HEK293 (cell line): Measurements from ENCODE around the gene EXO5.

ENCODE experiments used
- CTCF ChIA-PET: fragments of 350-600 bp; formaldehyde crosslinking; extraction: SDS; loops from one replicate; lab custom pipeline; 2021; ENCODE audit warnings: antibody characterized with exemption; lab: Yijun Ruan, JAX
- POLR2A ChIA-PET: fragments of 300-600 bp; formaldehyde crosslinking; extraction: SDS; loops from one replicate; lab custom pipeline; 2020; ENCODE audit warnings: antibody characterized with exemption, inconsistent platforms; lab: Yijun Ruan, JAX
- H3K27ac ChIP-seq: fragments of 200-500 bp; sonication (Bioruptor generic); 2 replicates; pipeline ENCODE4 v1.5.1; 2014; ENCODE audit warnings: low read depth, low read length, control low read depth, inconsistent platforms; ENCODE audit errors: extremely low read depth
- H3K36me3 ChIP-seq, 2 experiments: fragments of 200-500 bp in 1 of 2; sonication (Bioruptor generic) in 1 of 2; 1 replicate in 1 of 2; 2 replicates in 1 of 2; pipeline ENCODE4 v1.5.1; 2014 to 2017; ENCODE audit warnings: inconsistent platforms in 2 of 2, low read length in 2 of 2; ENCODE audit not compliant: control insufficient read depth in 2 of 2, insufficient read depth in 1 of 2
- H3K4me1 ChIP-seq: fragments of 200-500 bp; sonication (Bioruptor generic); 2 replicates; pipeline ENCODE4 v1.5.1; 2014; ENCODE audit warnings: mild to moderate bottlenecking, low read length, inconsistent platforms; ENCODE audit not compliant: control insufficient read depth, insufficient read depth
- H3K4me3 ChIP-seq: 2 replicates; pipeline ENCODE4 v1.5.1; 2011; ENCODE audit warnings: low read depth, mild to moderate bottlenecking, control low read depth, low read length, moderate library complexity
- H3K9me3 ChIP-seq: fragments of 200-500 bp; sonication (Bioruptor generic); 2 replicates; pipeline ENCODE4 v1.5.1; 2014; ENCODE audit warnings: low read depth, low read length, inconsistent platforms; ENCODE audit not compliant: control insufficient read depth, insufficient read depth
- AEBP2 ChIP-seq: fragments of 450-650 bp; formaldehyde crosslinking; IDR thresholded peaks from 2 replicates; pipeline ENCODE4 v1.5.1; 2016; ENCODE audit warnings: missing biosample characterization, missing genetic modification characterization, borderline replicate concordance
- ELK4 ChIP-seq: IDR thresholded peaks from 2 replicates; pipeline ENCODE4 v1.6.1; 2011; ENCODE audit warnings: mild to moderate bottlenecking, low read depth, low read length, borderline replicate concordance
- GLIS1 ChIP-seq: fragments of 450-650 bp; formaldehyde crosslinking; IDR thresholded peaks from 2 replicates; pipeline ENCODE4 v1.5.1; 2016; ENCODE audit warnings: missing biosample characterization, missing genetic modification characterization
- HIC1 ChIP-seq: fragments of 450-650 bp; formaldehyde crosslinking; IDR thresholded peaks from 2 replicates; pipeline ENCODE4 v1.5.1; 2016; ENCODE audit warnings: missing biosample characterization, missing genetic modification characterization
- KLF7 ChIP-seq: fragments of 450-650 bp; formaldehyde crosslinking; IDR thresholded peaks from 2 replicates; pipeline ENCODE4 v1.5.1; 2016; ENCODE audit warnings: missing biosample characterization, missing genetic modification characterization, borderline replicate concordance
- OSR2 ChIP-seq: fragments of 450-650 bp; formaldehyde crosslinking; IDR thresholded peaks from 2 replicates; pipeline ENCODE4 v1.5.1; 2016; ENCODE audit warnings: missing biosample characterization, missing genetic modification characterization
- PBX3 ChIP-seq: sonication (generic); formaldehyde crosslinking; IDR thresholded peaks from 2 replicates; pipeline ENCODE4 v1.8.1; 2022; ENCODE audit warnings: mild to moderate bottlenecking, moderate library complexity, missing genetic modification reagents
- WT1 ChIP-seq: fragments of 450-650 bp; formaldehyde crosslinking; IDR thresholded peaks from 2 replicates; pipeline ENCODE4 v1.5.1; 2016; ENCODE audit warnings: missing biosample characterization, missing genetic modification characterization
- ZBTB44 ChIP-seq: fragments of 450-650 bp; IDR thresholded peaks from 2 replicates; pipeline ENCODE4 v1.5.1; 2018; ENCODE audit warnings: missing biosample characterization, mild to moderate bottlenecking, missing genetic modification characterization
- ZFHX2 ChIP-seq: fragments of 450-650 bp; formaldehyde crosslinking; conservative IDR thresholded peaks from 2 replicates; pipeline ENCODE4 v1.5.1; 2016; ENCODE audit warnings: missing biosample characterization, missing genetic modification characterization
- ZNF121 ChIP-seq: fragments of 450-650 bp; formaldehyde crosslinking; IDR thresholded peaks from 2 replicates; pipeline ENCODE4 v1.5.1; 2016; ENCODE audit warnings: missing biosample characterization, missing genetic modification characterization
- ZNF140 ChIP-seq: fragments of 450-650 bp; formaldehyde crosslinking; IDR thresholded peaks from 2 replicates; pipeline ENCODE4 v1.5.1; 2016; ENCODE audit warnings: missing biosample characterization, missing genetic modification characterization
- ZNF16 ChIP-seq: fragments of 450-650 bp; formaldehyde crosslinking; IDR thresholded peaks from 2 replicates; pipeline ENCODE4 v1.5.1; 2016; ENCODE audit warnings: low read depth, missing biosample characterization, missing genetic modification characterization
- ZNF184 ChIP-seq: fragments of 450-650 bp; IDR thresholded peaks from 2 replicates; pipeline ENCODE4 v1.5.1; 2018; ENCODE audit warnings: missing biosample characterization, mild to moderate bottlenecking, missing genetic modification characterization
- ZNF19 ChIP-seq: fragments of 450-650 bp; formaldehyde crosslinking; IDR thresholded peaks from 2 replicates; pipeline ENCODE4; 2016; ENCODE audit warnings: missing biosample characterization, missing genetic modification characterization, low read depth
- ZNF202 ChIP-seq: fragments of 450-650 bp; formaldehyde crosslinking; IDR thresholded peaks from 2 replicates; pipeline ENCODE4 v1.5.1; 2016; ENCODE audit warnings: missing biosample characterization, missing genetic modification characterization, borderline replicate concordance
- ZNF292 ChIP-seq: fragments of 450-650 bp; formaldehyde crosslinking; IDR thresholded peaks from 2 replicates; pipeline ENCODE4 v1.5.1; 2016; ENCODE audit warnings: low read depth, missing biosample characterization, missing genetic modification characterization, borderline replicate concordance
- ZNF433 ChIP-seq: fragments of 450-650 bp; formaldehyde crosslinking; IDR thresholded peaks from 2 replicates; pipeline ENCODE4 v1.5.1; 2016; ENCODE audit warnings: missing biosample characterization, missing genetic modification characterization, low read depth
- ZNF473 ChIP-seq: fragments of 450-650 bp; formaldehyde crosslinking; IDR thresholded peaks from 2 replicates; pipeline ENCODE4 v1.5.1; 2017; ENCODE audit warnings: missing biosample characterization, missing genetic modification characterization
- ZNF513 ChIP-seq: fragments of 450-650 bp; IDR thresholded peaks from 2 replicates; pipeline ENCODE4 v1.5.1; 2018; ENCODE audit warnings: missing biosample characterization, missing genetic modification characterization
- ZNF571 ChIP-seq: fragments of 450-650 bp; formaldehyde crosslinking; IDR thresholded peaks from 2 replicates; pipeline ENCODE4 v1.5.0; 2017; ENCODE audit warnings: missing biosample characterization, missing genetic modification characterization
- ZNF585B ChIP-seq: fragments of 450-650 bp; formaldehyde crosslinking; IDR thresholded peaks from 2 replicates; pipeline ENCODE4 v1.5.1; 2016; ENCODE audit warnings: missing biosample characterization, missing genetic modification characterization
- ZNF654 ChIP-seq: fragments of 450-650 bp; formaldehyde crosslinking; IDR thresholded peaks from 2 replicates; pipeline ENCODE4 v1.5.1; 2016; ENCODE audit warnings: low read depth, missing biosample characterization, missing genetic modification characterization
- ZNF658 ChIP-seq: fragments of 450-650 bp; formaldehyde crosslinking; IDR thresholded peaks from 2 replicates; pipeline ENCODE4; 2016; ENCODE audit warnings: missing biosample characterization, missing genetic modification characterization
- ZNF660 ChIP-seq: fragments of 450-650 bp; IDR thresholded peaks from 2 replicates; pipeline ENCODE4 v1.5.1; 2018; ENCODE audit warnings: missing biosample characterization, mild to moderate bottlenecking, missing genetic modification characterization
- ZNF670 ChIP-seq: fragments of 450-650 bp; formaldehyde crosslinking; IDR thresholded peaks from 2 replicates; pipeline ENCODE4 v1.5.1; 2016; ENCODE audit warnings: missing biosample characterization, missing genetic modification characterization, low read depth
- ZNF707 ChIP-seq: fragments of 450-650 bp; formaldehyde crosslinking; IDR thresholded peaks from 2 replicates; pipeline ENCODE4 v1.5.1; 2016; ENCODE audit warnings: missing biosample characterization, missing genetic modification characterization
- ZNF76 ChIP-seq: fragments of 450-650 bp; formaldehyde crosslinking; IDR thresholded peaks from 2 replicates; pipeline ENCODE4; 2016; ENCODE audit warnings: low read depth, missing biosample characterization, missing genetic modification characterization, borderline replicate concordance
- ZNF777 ChIP-seq: fragments of 450-650 bp; formaldehyde crosslinking; IDR thresholded peaks from 2 replicates; pipeline ENCODE4 v1.5.1; 2017; ENCODE audit warnings: missing biosample characterization, missing genetic modification characterization, borderline replicate concordance
- ZSCAN16 ChIP-seq: fragments of 450-650 bp; formaldehyde crosslinking; IDR thresholded peaks from 2 replicates; pipeline ENCODE4 v1.5.1; 2016; ENCODE audit warnings: missing biosample characterization, missing genetic modification characterization

Gene EXO5

GRCh38 chr1:40562185-40562584 lies 53.6 kb downstream of the EXO5 start:
- POLR2A ChIA-PET: no interaction called here
- TF ChIP-seq ZNF76 (tag by site-specific recombination): no peak
- TF ChIP-seq ZNF777 (tag by site-specific recombination): no peak
- no peak for TF ChIP-seq OSR2
- no peak for TF ChIP-seq ZNF184 (tag by site-specific recombination)
- no peak for TF ChIP-seq ZNF660 (tag by site-specific recombination)
- TF ChIP-seq ZNF121: no peak
- no peak for TF ChIP-seq ZNF670 (tag by site-specific recombination)
- no peak for TF ChIP-seq HIC1 (tag by site-specific recombination)
- TF ChIP-seq ZFHX2 (tag by site-specific recombination): no peak
- TF ChIP-seq ZSCAN16: no peak
- TF ChIP-seq ZNF585B (tag by site-specific recombination): no peak
- no peak for TF ChIP-seq ZNF707 (tag by site-specific recombination)
- no peak for TF ChIP-seq ZNF16 (tag by site-specific recombination)
- TF ChIP-seq ZNF202: no peak
- no peak for TF ChIP-seq ZNF513 (tag by site-specific recombination)
- TF ChIP-seq WT1 (tag by site-specific recombination): no peak
- no peak for TF ChIP-seq ZNF571 (tag by site-specific recombination)
- TF ChIP-seq ZNF140: no peak
- TF ChIP-seq ZNF658 (tag by site-specific recombination): no peak
- no peak for TF ChIP-seq ZNF19
- no peaks in the 10 kb centered on the region for H3K36me3 ChIP-seq
- CTCF ChIA-PET: no interaction called here
- no peaks in the 10 kb centered on the region for H3K4me1 ChIP-seq
- no peaks in the 10 kb centered on the region for H3K9me3 ChIP-seq
- no peak overlapping the region for H3K4me3 ChIP-seq
- no peak overlapping the region for H3K27ac ChIP-seq

- CTCF ChIA-PET: interaction anchor here (0.6 kb wide), 1 partner anchor 390 kb away, joined by 5 read pairs; no protein-coding TSS in a partner anchor
- no peak overlapping the region for H3K27ac ChIP-seq
- H3K36me3 ChIP-seq: no peaks in the 10 kb centered on the region
- no peaks in the 10 kb centered on the region for H3K4me1 ChIP-seq
- H3K4me3 ChIP-seq: no peak overlapping the region
- H3K9me3 ChIP-seq: no peaks in the 10 kb centered on the region
- POLR2A ChIA-PET: no interaction called here
- TF ChIP-seq GLIS1 (tag by site-specific recombination): no peak
- no peak for TF ChIP-seq ELK4
- no peak for TF ChIP-seq ZNF654
- no peak for TF ChIP-seq ZNF473 (tag by site-specific recombination)
- no peak for TF ChIP-seq PBX3 (CRISPR knock-in tag)
- no peak for TF ChIP-seq ZNF433 (tag by site-specific recombination)
- TF ChIP-seq KLF7 (tag by site-specific recombination): no peak
- no peak for TF ChIP-seq ZNF140
- TF ChIP-seq ZNF292 (tag by site-specific recombination): no peak
- TF ChIP-seq AEBP2 (tag by site-specific recombination): no peak
- no peak for TF ChIP-seq ZBTB44 (tag by site-specific recombination)
Observed at GRCh38 chr1:40563266-40563665, 54.7 kb downstream of the EXO5 start.
